HCT116 (cell line): ENCODE measurements around the gene SPATA6.

Experiments used
- EGR1 ChIP-seq: IDR thresholded peaks from 2 replicates; pipeline ENCODE4 v1.6.1; 2012; ENCODE audit warnings: low read depth
- EZH2 ChIP-seq: fragments of 200-600 bp; sonication (generic); IDR thresholded peaks from 2 replicates; pipeline ENCODE4 v1.6.1; 2017; ENCODE audit warnings: antibody characterized with exemption, mixed run types
- EZH2phosphoT487 ChIP-seq: fragments of 200-600 bp; IDR thresholded peaks from 2 replicates; pipeline ENCODE4 v1.6.1; 2018; ENCODE audit warnings: antibody characterized with exemption, borderline replicate concordance
- POLR2AphosphoS5 ChIP-seq: IDR thresholded peaks from 2 replicates; pipeline ENCODE4 v1.6.1; 2011; ENCODE audit warnings: mild to moderate bottlenecking, low read depth, low read length, moderate library complexity
- SP1 ChIP-seq: IDR thresholded peaks from 2 replicates; pipeline ENCODE4 v1.6.1; 2012; ENCODE audit warnings: low read depth
- SRF ChIP-seq: IDR thresholded peaks from 2 replicates; pipeline ENCODE4 v1.6.1; 2012; ENCODE audit warnings: low read depth
- TF ChIP-seq, protein P1 (sequence below), 3 experiments: fragments of 200-600 bp in 1 of 3; sonication (generic) in 1 of 3; IDR thresholded peaks in 2 of 3; conservative IDR thresholded peaks in 1 of 3; 2 replicates each; pipeline ENCODE4 v1.5.1; 2012 to 2017; ENCODE audit warnings: low read depth in 2 of 3, low read length in 2 of 3, antibody characterized with exemption in 1 of 3, borderline replicate concordance in 1 of 3, control low read depth in 1 of 3, mild to moderate bottlenecking in 1 of 3, mixed read lengths in 1 of 3, mixed run types in 1 of 3, moderate library complexity in 1 of 3; ENCODE audit not compliant: insufficient read depth in 1 of 3

DNA sequence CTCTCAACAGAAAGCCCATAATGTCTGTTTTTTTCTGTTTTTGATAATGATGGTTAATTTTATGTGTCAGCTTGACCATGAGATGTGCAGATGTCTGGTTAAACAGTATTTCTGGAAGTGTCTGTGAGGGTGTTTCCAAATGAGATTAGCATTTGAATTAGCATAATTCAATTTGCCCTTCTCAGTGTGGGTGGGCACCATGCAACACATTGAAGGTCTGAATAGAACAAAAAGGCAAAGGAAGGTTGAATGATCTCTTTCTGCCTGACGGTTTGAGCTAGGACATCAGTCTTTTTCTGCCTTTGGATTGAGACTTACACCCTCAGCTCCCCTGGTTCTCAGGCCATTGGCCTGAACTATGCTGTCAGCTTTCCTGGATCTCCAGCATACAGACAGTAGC lies 34.9 kb upstream of the SPATA6 start:
- no peak for TF ChIP-seq EZH2phosphoT487
- TF ChIP-seq, protein P1, sequence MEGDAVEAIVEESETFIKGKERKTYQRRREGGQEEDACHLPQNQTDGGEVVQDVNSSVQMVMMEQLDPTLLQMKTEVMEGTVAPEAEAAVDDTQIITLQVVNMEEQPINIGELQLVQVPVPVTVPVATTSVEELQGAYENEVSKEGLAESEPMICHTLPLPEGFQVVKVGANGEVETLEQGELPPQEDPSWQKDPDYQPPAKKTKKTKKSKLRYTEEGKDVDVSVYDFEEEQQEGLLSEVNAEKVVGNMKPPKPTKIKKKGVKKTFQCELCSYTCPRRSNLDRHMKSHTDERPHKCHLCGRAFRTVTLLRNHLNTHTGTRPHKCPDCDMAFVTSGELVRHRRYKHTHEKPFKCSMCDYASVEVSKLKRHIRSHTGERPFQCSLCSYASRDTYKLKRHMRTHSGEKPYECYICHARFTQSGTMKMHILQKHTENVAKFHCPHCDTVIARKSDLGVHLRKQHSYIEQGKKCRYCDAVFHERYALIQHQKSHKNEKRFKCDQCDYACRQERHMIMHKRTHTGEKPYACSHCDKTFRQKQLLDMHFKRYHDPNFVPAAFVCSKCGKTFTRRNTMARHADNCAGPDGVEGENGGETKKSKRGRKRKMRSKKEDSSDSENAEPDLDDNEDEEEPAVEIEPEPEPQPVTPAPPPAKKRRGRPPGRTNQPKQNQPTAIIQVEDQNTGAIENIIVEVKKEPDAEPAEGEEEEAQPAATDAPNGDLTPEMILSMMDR (IDR thresholded peaks at IDR 0.05 in 2 of 3, conservative IDR thresholded peaks at IDR 0.05 in 1 of 3; ENCODE audit: borderline replicate concordance in 1 of 3, insufficient read depth in 1 of 3, low read depth in 2 of 3, low read length in 2 of 3), result no peak
- no peak for TF ChIP-seq EGR1
- TF ChIP-seq POLR2AphosphoS5, result no peak
- no peak for TF ChIP-seq SP1
- no peak for TF ChIP-seq EZH2
- no peak for TF ChIP-seq SRF
